Measurements from ENCODE around the gene TRERF1.
A peak's percentile ranks its signal among the peaks of the same experiment; 100 is the strongest.
"Not testable (repeated sequence)": the region's sequence is repeated elsewhere in the genome, so short reads cannot be mapped to it uniquely, and the experiment has no call there.

The TRERF1 gene, protein sequence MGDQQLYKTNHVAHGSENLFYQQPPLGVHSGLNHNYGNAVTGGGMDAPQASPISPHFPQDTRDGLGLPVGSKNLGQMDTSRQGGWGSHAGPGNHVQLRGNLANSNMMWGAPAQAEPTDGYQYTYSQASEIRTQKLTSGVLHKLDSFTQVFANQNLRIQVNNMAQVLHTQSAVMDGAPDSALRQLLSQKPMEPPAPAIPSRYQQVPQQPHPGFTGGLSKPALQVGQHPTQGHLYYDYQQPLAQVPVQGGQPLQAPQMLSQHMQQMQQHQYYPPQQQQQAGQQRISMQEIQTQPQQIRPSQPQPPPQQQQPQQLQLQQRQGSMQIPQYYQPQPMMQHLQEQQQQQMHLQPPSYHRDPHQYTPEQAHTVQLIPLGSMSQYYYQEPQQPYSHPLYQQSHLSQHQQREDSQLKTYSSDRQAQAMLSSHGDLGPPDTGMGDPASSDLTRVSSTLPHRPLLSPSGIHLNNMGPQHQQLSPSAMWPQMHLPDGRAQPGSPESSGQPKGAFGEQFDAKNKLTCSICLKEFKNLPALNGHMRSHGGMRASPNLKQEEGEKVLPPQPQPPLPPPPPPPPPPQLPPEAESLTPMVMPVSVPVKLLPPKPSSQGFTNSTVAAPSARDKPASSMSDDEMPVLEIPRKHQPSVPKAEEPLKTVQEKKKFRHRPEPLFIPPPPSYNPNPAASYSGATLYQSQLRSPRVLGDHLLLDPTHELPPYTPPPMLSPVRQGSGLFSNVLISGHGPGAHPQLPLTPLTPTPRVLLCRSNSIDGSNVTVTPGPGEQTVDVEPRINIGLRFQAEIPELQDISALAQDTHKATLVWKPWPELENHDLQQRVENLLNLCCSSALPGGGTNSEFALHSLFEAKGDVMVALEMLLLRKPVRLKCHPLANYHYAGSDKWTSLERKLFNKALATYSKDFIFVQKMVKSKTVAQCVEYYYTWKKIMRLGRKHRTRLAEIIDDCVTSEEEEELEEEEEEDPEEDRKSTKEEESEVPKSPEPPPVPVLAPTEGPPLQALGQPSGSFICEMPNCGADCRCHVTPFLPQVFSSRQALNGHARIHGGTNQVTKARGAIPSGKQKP (N-terminal part only)

DNA sequence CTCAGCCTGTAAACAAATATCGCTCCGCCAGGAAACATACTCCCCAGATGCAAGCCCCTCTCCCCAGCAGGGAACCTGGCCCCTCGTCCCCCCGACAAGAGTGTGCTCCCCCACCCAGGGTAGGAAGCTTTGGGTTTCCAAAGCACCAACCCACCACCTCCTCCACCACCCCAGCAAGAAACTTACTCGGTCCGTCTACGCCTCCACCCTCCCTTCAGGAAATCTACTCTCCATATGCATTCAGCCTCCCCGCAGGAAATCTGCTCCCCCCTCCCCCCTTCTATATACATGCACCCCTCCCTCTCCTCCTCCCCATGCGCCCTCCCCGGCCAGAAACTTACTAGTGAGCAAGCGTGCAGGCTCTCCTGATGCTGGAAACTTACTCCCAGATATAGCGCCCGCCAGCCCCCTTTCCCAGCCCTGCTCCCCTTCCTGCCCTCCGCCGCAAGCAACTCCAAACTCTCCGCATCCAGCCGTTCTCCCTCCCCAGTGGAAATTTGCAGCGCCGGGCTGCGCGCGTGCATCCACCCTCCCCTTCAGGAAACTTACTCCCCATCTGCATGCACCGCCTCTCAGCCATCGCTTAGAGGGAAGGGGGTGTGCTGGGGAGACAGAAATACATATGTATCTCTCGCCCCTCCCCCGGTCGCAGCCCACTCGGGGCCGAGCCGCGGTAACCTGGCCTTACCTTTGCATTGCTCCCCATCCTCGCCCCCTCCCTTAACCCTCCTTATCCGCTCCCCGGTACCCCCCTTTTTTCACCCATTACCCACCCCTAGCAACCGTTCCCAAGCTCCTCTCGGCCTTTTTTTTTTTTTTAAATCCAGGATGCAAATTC is at the start of gene TRERF1:
TRERF1 (minus strand) TSS at position 594 of the 838 bp plus-strand sequence. CDS start 182,336 bp downstream, outside the sequence.
- peak within 1 kb of the TSS; percentile 96 for H3K4me3 Mint-ChIP-seq
- H3K4me1 Mint-ChIP-seq (ENCODE audit: low read depth) = peaks cover 55% of the 10 kb centered on the region
- no peaks in the 10 kb centered on the region for H3K9me3 Mint-ChIP-seq
- peaks cover 30% of the 10 kb centered on the region for H3K36me3 Mint-ChIP-seq (ENCODE audit: low read depth)
- H3K27me3 Mint-ChIP-seq = peaks cover 8% of the 10 kb centered on the region
- intact Hi-C loops (cut with micrococcal nuclease) = loop anchor here (2.0 to 5.0 kb wide), 6 partner anchors 44 to 189 kb away; no protein-coding TSS in a partner anchor
- peak within 1 kb of the TSS; percentile 88 for H3K27ac Mint-ChIP-seq

DNA sequence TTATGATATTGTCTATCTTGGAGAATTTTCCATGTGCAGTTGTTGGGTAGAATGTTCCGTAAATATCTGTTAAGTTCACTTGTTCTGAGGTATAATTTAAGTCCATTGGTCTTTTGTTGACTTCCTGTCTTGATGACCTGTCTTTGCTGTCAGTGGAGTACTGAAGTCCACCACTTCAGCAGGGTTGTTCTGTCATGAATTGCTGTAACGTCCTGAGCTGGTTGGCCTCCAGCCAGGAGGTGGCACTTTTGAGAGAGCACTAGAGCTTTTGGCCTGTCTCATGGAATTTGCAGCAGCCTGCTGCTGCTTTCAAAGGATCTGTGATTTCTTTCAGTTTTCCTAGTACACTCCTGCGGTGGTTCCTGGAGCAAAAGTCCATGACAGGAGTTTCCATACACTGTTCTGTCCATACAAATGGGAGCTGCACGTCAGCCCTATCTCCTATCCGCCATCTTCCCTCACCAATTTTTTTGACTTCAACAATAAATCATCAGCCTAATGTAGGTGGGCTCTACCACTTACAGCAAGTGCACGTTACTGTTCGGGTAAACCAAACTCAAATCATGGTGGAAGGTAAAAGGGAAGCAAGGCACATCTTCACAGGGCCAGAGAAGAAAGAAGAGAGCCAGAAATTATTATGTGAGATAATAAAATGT is 46.9 kb upstream of the TRERF1 start:
- intact Hi-C loops (cut with micrococcal nuclease) = no loop called here

DNA sequence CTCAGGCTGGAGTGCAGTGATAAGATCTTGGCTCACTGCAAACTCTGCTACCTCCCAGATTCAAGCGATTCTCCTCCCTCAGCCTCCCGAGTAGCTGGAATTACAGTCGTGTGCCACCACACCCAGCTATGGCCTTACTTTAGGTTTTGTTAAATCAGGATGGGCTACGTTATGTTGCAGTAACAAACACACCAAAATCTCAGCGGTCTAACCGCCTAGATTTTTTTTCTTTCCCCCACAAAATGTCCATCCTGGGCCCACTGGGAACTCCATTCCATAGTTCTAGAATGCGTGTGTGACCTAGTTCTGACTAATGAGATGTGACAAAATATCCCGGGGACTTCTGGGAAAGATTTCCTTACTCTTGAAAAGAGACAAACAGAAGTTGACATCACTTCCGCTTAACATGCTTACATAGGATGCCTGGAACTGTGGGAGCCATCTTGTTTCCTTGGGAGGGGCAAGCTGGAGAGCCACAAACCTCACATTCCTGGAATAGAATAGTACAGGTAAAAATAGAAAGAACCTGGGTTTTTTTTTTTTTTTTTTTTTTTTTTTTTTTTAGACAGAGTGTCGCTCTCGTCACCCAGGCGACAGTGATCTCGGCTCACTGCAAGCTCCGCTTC is 42.3 kb upstream of the TRERF1 start:
- no peaks in the 10 kb centered on the region for H3K36me3 Mint-ChIP-seq (ENCODE audit: low read depth)
- no peak overlapping the region for H3K27ac Mint-ChIP-seq
- peaks cover 17% of the 10 kb centered on the region for H3K9me3 Mint-ChIP-seq
- H3K4me3 Mint-ChIP-seq = no peak overlapping the region
- no peaks in the 10 kb centered on the region for H3K4me1 Mint-ChIP-seq (ENCODE audit: low read depth)
- H3K27me3 Mint-ChIP-seq = peaks cover 2% of the 10 kb centered on the region
- intact Hi-C loops (cut with micrococcal nuclease) = no loop called here

More for the DNA sequence above, 46.9 kb upstream of the TRERF1 start:
- H3K27ac Mint-ChIP-seq = no peak overlapping the region
- H3K9me3 Mint-ChIP-seq = peaks cover 17% of the 10 kb centered on the region
- no peaks in the 10 kb centered on the region for H3K36me3 Mint-ChIP-seq (ENCODE audit: low read depth)
- no peak overlapping the region for H3K4me3 Mint-ChIP-seq
- peaks cover 8% of the 10 kb centered on the region for H3K4me1 Mint-ChIP-seq (ENCODE audit: low read depth)
- H3K27me3 Mint-ChIP-seq = peaks cover 6% of the 10 kb centered on the region

- H3K27ac Mint-ChIP-seq = no peak overlapping the region
- intact Hi-C loops (cut with micrococcal nuclease) = no loop called here
- H3K4me1 Mint-ChIP-seq (ENCODE audit: low read depth) = no peaks in the 10 kb centered on the region
- no peaks in the 10 kb centered on the region for H3K9me3 Mint-ChIP-seq
- H3K27me3 Mint-ChIP-seq = peaks cover 2% of the 10 kb centered on the region
- H3K4me3 Mint-ChIP-seq = no peak overlapping the region
- H3K36me3 Mint-ChIP-seq (ENCODE audit: low read depth) = no peaks in the 10 kb centered on the region
These were observed 36.4 kb upstream of the TRERF1 start for GRCh38 chr6:42488129-42488528.

- H3K9me3 Mint-ChIP-seq = no peaks in the 10 kb centered on the region
- H3K27me3 Mint-ChIP-seq = no peaks in the 10 kb centered on the region
- no peaks in the 10 kb centered on the region for H3K36me3 Mint-ChIP-seq (ENCODE audit: low read depth)
- H3K4me1 Mint-ChIP-seq (ENCODE audit: low read depth) = no peaks in the 10 kb centered on the region
- H3K27ac Mint-ChIP-seq = no peak overlapping the region
- H3K4me3 Mint-ChIP-seq = no peak overlapping the region
- intact Hi-C loops (cut with micrococcal nuclease) = no loop called here
These were observed 32.5 kb upstream of the TRERF1 start for GRCh38 chr6:42484261-42484660.

GRCh38 chr6:42482174-42482573 is 30.4 kb upstream of the TRERF1 start:
- Mint-ChIP-seq H3K4me1 (ENCODE audit: low read depth) (no peaks in the 10 kb centered on the region), H3K36me3 (ENCODE audit: low read depth) (no peaks in the 10 kb centered on the region), H3K9me3 (no peaks in the 10 kb centered on the region), H3K27ac (no peak overlapping the region), H3K4me3 (no peak overlapping the region), H3K27me3 (no peaks in the 10 kb centered on the region)
- intact Hi-C loops (cut with micrococcal nuclease) = no loop called here

DNA sequence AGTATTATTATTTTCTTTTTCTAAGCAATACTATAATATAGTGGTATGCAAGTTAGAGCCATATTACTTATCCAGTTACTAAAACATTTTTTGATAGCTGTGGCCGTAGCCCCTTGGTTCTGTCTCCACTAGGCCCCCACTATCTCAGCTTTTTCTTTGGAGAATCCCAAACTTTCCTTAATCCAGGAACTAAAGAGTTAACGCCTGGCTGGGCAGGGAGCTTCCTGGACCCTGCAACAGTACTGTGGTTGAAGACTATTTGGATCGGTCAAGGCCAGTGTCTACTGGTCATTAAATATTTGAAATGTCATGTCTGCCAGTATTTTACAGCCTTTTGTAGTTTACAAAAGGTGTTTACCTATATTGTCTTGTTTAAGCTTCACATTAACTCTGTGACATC is 20.0 kb upstream of the TRERF1 start:
- intact Hi-C loops (cut with micrococcal nuclease) = no loop called here
- H3K4me1 Mint-ChIP-seq (ENCODE audit: low read depth) = no peaks in the 10 kb centered on the region
- H3K36me3 Mint-ChIP-seq (ENCODE audit: low read depth) = no peaks in the 10 kb centered on the region
- peaks cover 32% of the 10 kb centered on the region for H3K9me3 Mint-ChIP-seq
- H3K4me3 Mint-ChIP-seq = no peak overlapping the region
- peaks cover 7% of the 10 kb centered on the region for H3K27me3 Mint-ChIP-seq
- no peak overlapping the region for H3K27ac Mint-ChIP-seq

GRCh38 chr6:42471142-42471541 is 19.4 kb upstream of the TRERF1 start:
- Mint-ChIP-seq H3K9me3 (peaks cover 32% of the 10 kb centered on the region), H3K4me3 (no peak overlapping the region), H3K27me3 (peaks cover 7% of the 10 kb centered on the region), H3K36me3 (ENCODE audit: low read depth) (no peaks in the 10 kb centered on the region), H3K4me1 (ENCODE audit: low read depth) (no peaks in the 10 kb centered on the region), H3K27ac (no peak overlapping the region)
- intact Hi-C loops (cut with micrococcal nuclease) = no loop called here

- H3K4me1 Mint-ChIP-seq (ENCODE audit: low read depth) = no peaks in the 10 kb centered on the region
- intact Hi-C loops (cut with micrococcal nuclease) = no loop called here
- no peak overlapping the region for H3K4me3 Mint-ChIP-seq
- H3K27me3 Mint-ChIP-seq = peaks cover 8% of the 10 kb centered on the region
- H3K36me3 Mint-ChIP-seq (ENCODE audit: low read depth) = no peaks in the 10 kb centered on the region
- H3K9me3 Mint-ChIP-seq = peaks cover 32% of the 10 kb centered on the region
- H3K27ac Mint-ChIP-seq = no peak overlapping the region
These were observed 16.5 kb upstream of the TRERF1 start for GRCh38 chr6:42468273-42468672.

GRCh38 chr6:42467651-42468050 is 15.9 kb upstream of the TRERF1 start:
- intact Hi-C loops (cut with micrococcal nuclease) = no loop called here
- no peaks in the 10 kb centered on the region for H3K36me3 Mint-ChIP-seq (ENCODE audit: low read depth)
- H3K27ac Mint-ChIP-seq = no peak overlapping the region
- peaks cover 5% of the 10 kb centered on the region for H3K27me3 Mint-ChIP-seq
- no peak overlapping the region for H3K4me3 Mint-ChIP-seq
- peaks cover 32% of the 10 kb centered on the region for H3K9me3 Mint-ChIP-seq
- H3K4me1 Mint-ChIP-seq (ENCODE audit: low read depth) = no peaks in the 10 kb centered on the region

DNA sequence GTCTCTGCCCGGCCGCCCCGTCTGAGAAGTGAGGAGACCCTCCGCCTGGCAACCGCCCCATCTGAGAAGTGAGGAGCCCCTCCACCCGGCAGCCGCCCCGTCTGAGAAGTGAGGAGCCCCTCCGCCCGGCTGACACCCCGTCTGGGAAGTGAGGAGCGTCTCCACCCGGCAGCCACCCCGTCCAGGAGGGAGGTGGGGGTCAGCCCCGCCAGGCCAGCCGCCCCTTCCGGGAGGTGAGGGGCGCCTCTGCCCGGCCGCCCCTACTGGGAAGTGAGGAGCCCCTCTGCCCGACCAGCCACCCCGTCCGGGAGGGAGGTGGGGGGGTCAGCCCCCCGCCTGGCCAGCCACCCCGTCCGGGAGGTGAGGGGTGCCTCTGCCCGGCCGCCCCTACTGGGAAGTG is 14.7 kb upstream of the TRERF1 start:
- intact Hi-C loops (cut with micrococcal nuclease); H3K4me1 Mint-ChIP-seq (ENCODE audit: low read depth); H3K4me3 Mint-ChIP-seq; H3K27ac Mint-ChIP-seq; H3K27me3 Mint-ChIP-seq; H3K36me3 Mint-ChIP-seq (ENCODE audit: low read depth): not testable (repeated sequence)
- peaks cover 32% of the 10 kb centered on the region for H3K9me3 Mint-ChIP-seq

DNA sequence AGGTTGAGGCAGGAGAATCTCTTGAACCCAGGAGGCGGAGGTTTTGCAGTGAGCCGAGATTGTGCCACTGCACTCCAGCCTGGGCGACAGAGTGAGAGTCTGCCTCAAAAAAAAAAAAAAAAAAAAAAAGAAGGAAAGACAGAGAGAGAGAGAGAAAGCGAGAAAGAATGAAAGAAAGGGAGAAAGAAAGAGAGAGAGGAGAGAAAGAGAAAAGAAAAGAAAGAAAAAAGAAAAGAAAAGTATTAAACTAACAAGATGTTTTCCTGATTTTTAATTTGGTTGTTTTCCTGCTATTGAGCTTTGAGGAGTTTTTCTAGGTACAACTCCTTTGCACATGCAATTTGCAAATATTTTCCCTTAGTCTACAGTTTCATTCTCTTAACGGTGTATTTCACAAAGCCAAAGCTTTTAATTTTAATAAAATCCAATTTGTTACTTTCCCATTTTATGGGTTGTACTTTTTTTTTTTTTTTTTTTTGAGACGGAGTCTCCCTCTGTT is 10.8 kb upstream of the TRERF1 start:
- Mint-ChIP-seq H3K4me1 (ENCODE audit: low read depth) (no peaks in the 10 kb centered on the region), H3K27me3 (peaks cover 4% of the 10 kb centered on the region), H3K36me3 (ENCODE audit: low read depth) (no peaks in the 10 kb centered on the region), H3K4me3 (no peak overlapping the region), H3K9me3 (peaks cover 6% of the 10 kb centered on the region), H3K27ac (no peak overlapping the region)
- intact Hi-C loops (cut with micrococcal nuclease) = no loop called here

Data from dendritic cell treated with granulocyte-macrophage colony-stimulating factor and Interleukin-4, amounts not matched to agents 40 ng/mL and 50 ng/mL, for 4 days (primary cell).